H9 (cell line): ENCODE results near the gene PLCB1. TPM values are rescaled to one million over a fixed set of nuclear protein-coding genes. Genes with fewer than 3 reads are reported as not detected.

ENCODE experiments used
- DNase-seq: peaks from one replicate; pipeline ENCODE4 v3.0.0-alpha.2; 2017
- H2AFZ ChIP-seq: one replicate; pipeline ENCODE4 v1.6.1; 2013; ENCODE audit warnings: mild to moderate bottlenecking, low read length, control low read depth, moderate library complexity
- H2AK5ac ChIP-seq: 2 replicates; pipeline ENCODE4 v1.6.1; 2013; ENCODE audit warnings: low read length, control low read depth, mixed read lengths; ENCODE audit not compliant: insufficient read length
- H2BK120ac ChIP-seq: one replicate; pipeline ENCODE4 v1.6.1; 2013; ENCODE audit warnings: low read depth, mild to moderate bottlenecking, low read length, control low read depth, inconsistent platforms; ENCODE audit not compliant: poor library complexity, severe bottlenecking
- H2BK12ac ChIP-seq: 2 replicates; pipeline ENCODE4 v1.6.1; 2013; ENCODE audit warnings: low read length, control low read depth, mixed read lengths, low read depth; ENCODE audit not compliant: insufficient read length
- H2BK15ac ChIP-seq: 2 replicates; pipeline ENCODE4 v1.6.1; 2013; ENCODE audit warnings: low read depth, low read length, control low read depth
- H2BK20ac ChIP-seq: one replicate; pipeline ENCODE4 v1.6.1; 2013; ENCODE audit warnings: low read depth, mild to moderate bottlenecking, low read length, control low read depth, inconsistent platforms; ENCODE audit not compliant: poor library complexity, severe bottlenecking
- H2BK5ac ChIP-seq: 2 replicates; pipeline ENCODE4 v1.6.1; 2013; ENCODE audit warnings: low read length, control low read depth, mixed read lengths; ENCODE audit not compliant: insufficient read length
- H3K14ac ChIP-seq: 2 replicates; pipeline ENCODE4 v1.6.1; 2013; ENCODE audit warnings: low read length, control low read depth; ENCODE audit not compliant: insufficient read depth
- H3K18ac ChIP-seq: 2 replicates; pipeline ENCODE4 v1.6.1; 2013; ENCODE audit warnings: low read depth, mild to moderate bottlenecking, mixed read lengths, low read length, control low read depth; ENCODE audit not compliant: insufficient read length
- H3K23ac ChIP-seq: 2 replicates; pipeline ENCODE4 v1.6.1; 2013; ENCODE audit warnings: low read length, control low read depth, mixed read lengths, low read depth; ENCODE audit not compliant: insufficient read length
- H3K23me2 ChIP-seq: 2 replicates; pipeline ENCODE4 v1.6.1; 2013; ENCODE audit warnings: low read depth, mild to moderate bottlenecking, mixed read lengths, low read length, control low read depth; ENCODE audit not compliant: insufficient read length, poor library complexity, severe bottlenecking
- H3K27ac ChIP-seq: 2 replicates; pipeline ENCODE4 v1.5.1; 2013; ENCODE audit warnings: low read length, control low read depth, mixed read lengths, low read depth; ENCODE audit not compliant: insufficient read length
- H3K27me3 ChIP-seq: 2 replicates; pipeline ENCODE4 v1.6.1; 2013; ENCODE audit warnings: low read length, control low read depth, inconsistent platforms; ENCODE audit not compliant: insufficient read depth
- H3K4ac ChIP-seq: 2 replicates; pipeline ENCODE4 v1.6.1; 2013; ENCODE audit warnings: low read depth, mild to moderate bottlenecking, control low read depth, inconsistent platforms, low read length, moderate library complexity
- H3K4me1 ChIP-seq: 2 replicates; pipeline ENCODE4 v1.6.1; 2013; ENCODE audit warnings: low read length, control low read depth, inconsistent platforms; ENCODE audit not compliant: insufficient read depth
- H3K4me2 ChIP-seq: 2 replicates; pipeline ENCODE4 v1.6.1; 2013; ENCODE audit warnings: low read length, control low read depth, mixed read lengths; ENCODE audit not compliant: insufficient read length, insufficient read depth
- H3K56ac ChIP-seq: 2 replicates; pipeline ENCODE4 v1.6.1; 2013; ENCODE audit warnings: low read depth, mild to moderate bottlenecking, mixed read lengths, low read length, control low read depth; ENCODE audit not compliant: insufficient read length
- H3K79me1 ChIP-seq: 2 replicates; pipeline ENCODE4 v1.6.1; 2013; ENCODE audit warnings: low read depth, mild to moderate bottlenecking, moderate library complexity, low read length, control low read depth, inconsistent platforms; ENCODE audit not compliant: insufficient read depth, poor library complexity, severe bottlenecking
- H3K79me2 ChIP-seq: 2 replicates; pipeline ENCODE4 v1.6.1; 2013; ENCODE audit warnings: low read length, control low read depth, inconsistent platforms; ENCODE audit not compliant: insufficient read depth
- H3K9ac ChIP-seq: 2 replicates; pipeline ENCODE4 v1.6.1; 2013; ENCODE audit warnings: low read length, control low read depth, mixed read lengths; ENCODE audit not compliant: insufficient read length; ENCODE audit errors: extremely low read depth
- H3K9me3 ChIP-seq: one replicate; pipeline ENCODE4 v1.6.1; 2013; ENCODE audit warnings: low read depth, low read length, inconsistent platforms; ENCODE audit not compliant: control insufficient read depth
- H3T11ph ChIP-seq: one replicate; pipeline ENCODE4 v1.6.1; 2013; ENCODE audit warnings: mild to moderate bottlenecking, low read length, control low read depth, inconsistent platforms
- H4K20me1 ChIP-seq: one replicate; pipeline ENCODE4 v1.6.1; 2013; ENCODE audit not compliant: control insufficient read depth, insufficient read length, insufficient read depth
- H4K5ac ChIP-seq: 2 replicates; pipeline ENCODE4 v1.6.1; 2013; ENCODE audit warnings: low read depth, mild to moderate bottlenecking, mixed read lengths, low read length, control low read depth; ENCODE audit not compliant: insufficient read length
- H4K8ac ChIP-seq: replicated peaks from 2 replicates; pipeline ENCODE4 v1.6.1; 2013; ENCODE audit warnings: low read length, control low read depth, mixed read lengths, low read depth; ENCODE audit not compliant: insufficient read length
- H4K91ac ChIP-seq: 2 replicates; pipeline ENCODE4 v1.6.1; 2013; ENCODE audit warnings: low read depth, mild to moderate bottlenecking, moderate library complexity, mixed read lengths, low read length, control low read depth; ENCODE audit not compliant: insufficient read length
- H3K27ac Mint-ChIP-seq, 3 experiments: 2 replicates in 2 of 3; 3 replicates in 1 of 3; pipeline ENCODE4 v1.8.0; 2020 to 2021; ENCODE audit warnings: mixed read lengths in 3 of 3, mild to moderate bottlenecking in 1 of 3, moderate library complexity in 1 of 3
- H3K27me3 Mint-ChIP-seq: 2 replicates; pipeline ENCODE4 v1.8.0; 2021; ENCODE audit warnings: low read depth, mild to moderate bottlenecking, moderate library complexity, mixed read lengths
- H3K36me3 Mint-ChIP-seq, 3 experiments: 2 replicates in 2 of 3; 3 replicates in 1 of 3; pipeline ENCODE4 v1.8.0; 2020 to 2021; ENCODE audit warnings: low read depth in 3 of 3, mixed read lengths in 3 of 3; ENCODE audit not compliant: insufficient read depth in 1 of 3
- H3K4me1 Mint-ChIP-seq, 2 experiments: 2 replicates each; pipeline ENCODE4 v1.8.0; 2020; ENCODE audit warnings: mixed read lengths in 2 of 2
- H3K4me3 Mint-ChIP-seq, 2 experiments: 2 replicates in 1 of 2; 3 replicates in 1 of 2; pipeline ENCODE4 v1.8.0; 2020 to 2021; ENCODE audit warnings: mild to moderate bottlenecking in 2 of 2, mixed read lengths in 2 of 2, moderate library complexity in 1 of 2
- H3K9me3 Mint-ChIP-seq, 2 experiments: 2 replicates in 1 of 2; 3 replicates in 1 of 2; pipeline ENCODE4 v1.8.0; 2020; ENCODE audit warnings: mild to moderate bottlenecking in 2 of 2, mixed read lengths in 2 of 2, moderate library complexity in 1 of 2
- CTCF ChIP-seq: fragments of 200-600 bp; sonication (generic); conservative IDR thresholded peaks from 3 replicates; pipeline ENCODE4 v1.8.0; 2021; ENCODE audit warnings: antibody characterized with exemption, mild to moderate bottlenecking
- WGBS: extraction: QIAGEN DNeasy Blood & Tissue Kit; methylation state at CpG from one replicate; pipeline ENCODE4 v1.1.7; 2013; ENCODE audit warnings: missing lambda C conversion rate, low lambda C conversion rate, mixed read lengths; ENCODE audit not compliant: insufficient read length; ENCODE audit errors: extremely low coverage; 5-methylcytosine and 5-hydroxymethylcytosine counted together
- total RNA-seq: library from RNA; stranded (reverse); gene quantifications from 2 replicates; pipeline ENCODE4 v1.2.1, GENCODE V29; 2021

Gene PLCB1
- total RNA-seq, 1 experiment from 2014 or later: 11.5 TPM

GRCh38 chr20:8139899-8140298 is 7.8 kb downstream of the PLCB1 start:
- no peak overlapping the region for H4K5ac ChIP-seq
- peaks cover 3% of the 10 kb centered on the region; the same call in 1 of the 2 replicates for H3K4me1 ChIP-seq
- Mint-ChIP-seq H3K4me1 (peaks cover 3 to 5% of the 10 kb centered on the region in 2 experiments; a peak in 2 of 4 replicates), H3K36me3 (no peaks in the 10 kb centered on the region), H3K9me3 (no peaks in the 10 kb centered on the region), H3K4me3 (no peak overlapping the region), H3K27me3 (peaks cover 9% of the 10 kb centered on the region), H3K27ac (no peak overlapping the region)
- H3K27me3 ChIP-seq: no peaks in the 10 kb centered on the region
- no peaks in the 10 kb centered on the region for H3K79me2 ChIP-seq
- H3K23ac ChIP-seq: no peak overlapping the region
- H4K20me1 ChIP-seq: no peaks in the 10 kb centered on the region
- no peak overlapping the region for H2AFZ ChIP-seq
- no peak for TF ChIP-seq CTCF
- H2BK120ac ChIP-seq: no peak overlapping the region
- no peak overlapping the region for H3K4ac ChIP-seq
- no peak for DNase-seq
- no peak overlapping the region for H3K56ac ChIP-seq
- no peak overlapping the region for H3T11ph ChIP-seq
- H3K14ac ChIP-seq: no peak overlapping the region
- H4K8ac ChIP-seq: no peak overlapping the region
- no CpG with 5 or more reads among the region's 2 CpGs for WGBS
- no peak overlapping the region for H4K91ac ChIP-seq
- H2BK20ac ChIP-seq: no peak overlapping the region
- no peak overlapping the region for H3K4me2 ChIP-seq
- no peaks in the 10 kb centered on the region for H3K9me3 ChIP-seq
- no peak overlapping the region for H3K18ac ChIP-seq
- no peaks in the 10 kb centered on the region for H3K79me1 ChIP-seq
- H3K27ac ChIP-seq: no peak overlapping the region
- H2AK5ac ChIP-seq: no peak overlapping the region
- H3K23me2 ChIP-seq: no peaks in the 10 kb centered on the region
- no peak overlapping the region for H2BK5ac ChIP-seq
- no peak overlapping the region for H2BK15ac ChIP-seq
- H3K9ac ChIP-seq: no peak overlapping the region
- no peak overlapping the region for H2BK12ac ChIP-seq
